Glutamatergic neuron (in vitro differentiated cells): ENCODE data around the gene HTD2. TPM values are rescaled to one million over a fixed set of nuclear protein-coding genes. Genes with fewer than 3 reads are reported as not detected.

ENCODE experiments used
- DNase-seq: peaks from one replicate; pipeline ENCODE4 v3.0.0; 2022
- H3K27ac Mint-ChIP-seq: one replicate; pipeline ENCODE4 v1.8.0; 2020; ENCODE audit warnings: mild to moderate bottlenecking, mixed read lengths, inconsistent platforms; ENCODE audit not compliant: unreplicated experiment
- H3K27me3 Mint-ChIP-seq: one replicate; pipeline ENCODE4 v1.8.0; 2020; ENCODE audit warnings: mild to moderate bottlenecking, moderate library complexity, mixed read lengths, inconsistent platforms; ENCODE audit not compliant: unreplicated experiment
- H3K36me3 Mint-ChIP-seq: one replicate; pipeline ENCODE4 v1.8.0; 2020; ENCODE audit warnings: mild to moderate bottlenecking, mixed read lengths, inconsistent platforms; ENCODE audit not compliant: unreplicated experiment
- H3K4me1 Mint-ChIP-seq: one replicate; pipeline ENCODE4 v1.8.0; 2020; ENCODE audit warnings: mild to moderate bottlenecking, low read depth, mixed read lengths, inconsistent platforms; ENCODE audit not compliant: unreplicated experiment
- H3K4me3 Mint-ChIP-seq: one replicate; pipeline ENCODE4 v1.8.0; 2020; ENCODE audit warnings: mild to moderate bottlenecking, mixed read lengths, inconsistent platforms; ENCODE audit not compliant: unreplicated experiment
- H3K9me3 Mint-ChIP-seq: one replicate; pipeline ENCODE4 v1.8.0; 2020; ENCODE audit warnings: mild to moderate bottlenecking, moderate library complexity, mixed read lengths, inconsistent platforms; ENCODE audit not compliant: unreplicated experiment
- CTCF ChIP-seq: fragments of 200-600 bp; sonication (generic); IDR thresholded peaks from one replicate; pipeline ENCODE4 v1.5.0; 2021; ENCODE audit not compliant: partially characterized antibody, unreplicated experiment
- total RNA-seq: library from RNA; stranded (reverse); fragmentation: NEBNext Ultra II Directional; extraction: Animal tissue kit (Norgen Biotek cat#: 25700); gene quantifications from one replicate; pipeline ENCODE4 v1.2.1, GENCODE V29; 2021; ENCODE audit not compliant: unreplicated experiment

Gene HTD2
- total RNA-seq, 1 donor from 2014 or later: 7.4 TPM

- Mint-ChIP-seq H3K27ac (no peak overlapping the region), H3K27me3 (peaks cover 1% of the 10 kb centered on the region), H3K4me3 (no peak overlapping the region), H3K4me1 (no peaks in the 10 kb centered on the region), H3K36me3 (no peaks in the 10 kb centered on the region), H3K9me3 (no peaks in the 10 kb centered on the region)
- no peak for TF ChIP-seq CTCF
- DNase-seq: no peak
Measured at GRCh38 chr3:58324391-58325390, 18.4 kb downstream of the HTD2 start.

DNA sequence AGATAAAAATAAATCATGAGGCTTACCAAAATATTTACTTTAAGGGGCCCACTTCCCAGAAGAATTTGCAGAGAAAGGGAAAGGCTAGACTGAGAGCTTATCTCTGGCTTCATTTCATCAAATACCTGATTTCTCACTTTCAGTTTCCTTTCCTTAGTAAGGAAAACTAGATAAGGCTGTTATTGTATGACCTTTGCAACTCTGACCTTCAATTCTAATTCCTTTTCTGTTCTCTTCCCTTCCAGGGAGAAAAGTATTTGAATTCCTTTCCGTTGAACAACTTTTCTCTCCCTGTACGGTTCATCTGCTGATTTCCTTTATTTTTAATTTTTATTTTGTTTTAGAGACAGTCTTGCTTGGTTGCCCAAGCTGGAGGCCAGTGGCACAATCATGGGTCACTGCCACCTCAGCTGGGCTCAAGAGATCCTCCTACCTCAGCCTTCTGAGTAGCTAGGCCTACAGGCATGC is 19.2 kb downstream of the HTD2 start:
- H3K36me3 Mint-ChIP-seq: no peaks in the 10 kb centered on the region
- H3K27ac Mint-ChIP-seq: no peak overlapping the region
- H3K4me1 Mint-ChIP-seq: no peaks in the 10 kb centered on the region
- no peaks in the 10 kb centered on the region for H3K9me3 Mint-ChIP-seq
- H3K4me3 Mint-ChIP-seq: no peak overlapping the region
- TF ChIP-seq CTCF: no peak
- DNase-seq: no peak
- H3K27me3 Mint-ChIP-seq: peaks cover 1% of the 10 kb centered on the region

GRCh38 chr3:58326267-58326900 is 20.1 kb downstream of the HTD2 start:
- H3K27ac Mint-ChIP-seq: no peak overlapping the region

GRCh38 chr3:58329150-58329921 is 23.0 kb downstream of the HTD2 start:
- peaks cover 3% of the 10 kb centered on the region for H3K27me3 Mint-ChIP-seq
- no peak overlapping the region for H3K27ac Mint-ChIP-seq
- peaks cover 3% of the 10 kb centered on the region for H3K36me3 Mint-ChIP-seq
- no peaks in the 10 kb centered on the region for H3K9me3 Mint-ChIP-seq
- DNase-seq: no peak
- no peaks in the 10 kb centered on the region for H3K4me1 Mint-ChIP-seq
- TF ChIP-seq CTCF: no peak
- H3K4me3 Mint-ChIP-seq: no peak overlapping the region

More at GRCh38 chr3:58326267-58326900, 20.1 kb downstream of the HTD2 start:
- no peak for DNase-seq
- no peak for TF ChIP-seq CTCF
- H3K36me3 Mint-ChIP-seq: peaks cover 3% of the 10 kb centered on the region
- H3K4me3 Mint-ChIP-seq: no peak overlapping the region
- H3K9me3 Mint-ChIP-seq: no peaks in the 10 kb centered on the region
- H3K27me3 Mint-ChIP-seq: peaks cover 4% of the 10 kb centered on the region
- no peaks in the 10 kb centered on the region for H3K4me1 Mint-ChIP-seq
